Activated naive CD4-positive, alpha-beta T cell treated with anti-CD3 and anti-CD28 coated beads, Interleukin-2, amount 50 U/mL, for 24 hours (primary cell): ENCODE measurements around the gene COMMD8.
"Not testable (repeated sequence)": the region's sequence is repeated elsewhere in the genome, so short reads cannot be mapped to it uniquely, and the experiment has no call there.

Experiments
- H3K27ac Mint-ChIP-seq: one replicate; pipeline ENCODE4 v1.8.0; 2021; ENCODE audit warnings: mild to moderate bottlenecking, mixed read lengths
- H3K27me3 Mint-ChIP-seq: one replicate; pipeline ENCODE4 v1.8.0; 2021; ENCODE audit warnings: mixed read lengths
- H3K36me3 Mint-ChIP-seq: one replicate; pipeline ENCODE4 v1.8.0; 2021; ENCODE audit warnings: mixed read lengths
- H3K4me1 Mint-ChIP-seq: one replicate; pipeline ENCODE4 v1.8.0; 2021; ENCODE audit warnings: mixed read lengths
- H3K4me3 Mint-ChIP-seq: one replicate; pipeline ENCODE4 v1.8.0; 2021; ENCODE audit warnings: mild to moderate bottlenecking, mixed read lengths
- H3K9me3 Mint-ChIP-seq: one replicate; pipeline ENCODE4 v1.8.0; 2021; ENCODE audit warnings: mixed read lengths

COMMD8 gene

DNA sequence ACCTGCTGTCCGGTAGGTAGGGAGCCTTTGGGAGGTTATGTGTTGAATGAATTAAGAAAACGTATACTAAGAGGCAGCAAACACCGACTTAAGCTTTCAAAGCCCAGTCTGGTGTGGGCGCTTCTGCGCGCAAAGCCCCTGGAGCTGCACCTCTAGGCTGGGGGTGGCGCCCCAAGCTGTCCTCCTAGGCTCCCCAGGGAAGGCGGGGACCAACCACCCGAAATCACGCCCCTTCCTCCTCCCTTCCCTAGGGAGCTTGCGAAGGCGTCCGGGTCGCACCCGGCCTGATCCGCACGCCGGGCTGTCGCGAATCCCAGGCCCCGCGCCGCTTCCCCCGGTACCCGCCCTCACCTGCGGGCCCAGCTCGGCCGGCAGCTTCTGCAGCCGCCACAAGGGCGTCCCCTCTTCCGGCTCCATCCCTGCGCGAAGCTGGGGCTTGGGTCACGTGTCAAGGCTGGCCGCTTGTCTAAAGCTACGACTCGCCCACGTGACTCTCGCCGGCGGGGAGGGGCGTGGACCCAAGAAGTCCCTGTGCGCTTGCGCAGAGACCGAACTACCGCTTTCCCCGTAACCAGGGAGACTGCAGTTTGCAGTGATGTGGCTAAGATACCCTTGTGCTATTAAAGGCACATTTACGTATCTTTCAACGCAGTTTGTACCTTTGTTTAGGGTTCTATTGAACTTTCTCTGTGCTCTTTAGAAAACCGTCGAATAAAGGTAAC lies at the start of gene COMMD8:
Gene COMMD8, minus strand, starts transcription at position 468 of the 722 bp plus-strand sequence. Its CDS starts 51 bp downstream, at position 417.
- no peaks in the 10 kb centered on the region for H3K9me3 Mint-ChIP-seq
- H3K4me3 Mint-ChIP-seq: peak within 1 kb of the TSS; percentile 90
- peaks cover 7% of the 10 kb centered on the region for H3K36me3 Mint-ChIP-seq
- no peaks in the 10 kb centered on the region for H3K27me3 Mint-ChIP-seq
- peaks cover 44% of the 10 kb centered on the region for H3K4me1 Mint-ChIP-seq
- H3K27ac Mint-ChIP-seq: peak within 1 kb of the TSS; percentile 75

DNA sequence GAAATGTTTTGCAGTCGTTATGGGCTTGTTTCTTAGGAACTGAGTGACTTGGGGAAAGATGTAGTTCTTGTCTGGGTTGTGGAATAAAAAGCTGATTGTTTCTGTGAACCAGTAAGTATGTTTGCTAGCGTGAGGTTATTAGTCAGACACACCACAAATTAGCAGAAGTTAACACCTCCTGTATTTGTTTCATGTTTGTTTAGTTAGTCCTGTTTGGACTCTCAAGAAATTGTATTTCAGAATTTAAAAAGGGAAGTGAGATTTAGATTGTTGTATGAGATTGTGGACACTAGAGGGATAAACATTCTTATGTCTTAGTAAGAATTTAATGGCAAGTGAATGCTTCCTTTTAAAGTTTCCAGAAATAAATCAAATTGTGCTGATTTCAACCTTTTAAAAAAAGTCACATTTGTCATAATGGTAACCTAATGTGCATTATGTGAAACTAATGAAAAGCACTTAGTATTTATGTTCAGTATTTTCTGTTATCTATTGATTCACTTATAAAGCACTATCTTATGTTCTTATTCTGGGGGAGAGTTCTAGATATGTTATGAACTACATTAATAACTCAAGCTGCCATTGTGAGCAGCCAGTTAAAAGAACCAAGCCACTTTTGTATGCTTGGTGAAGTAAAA lies 47.1 kb upstream of the COMMD8 start:
- H3K27ac Mint-ChIP-seq: no peak overlapping the region

DNA sequence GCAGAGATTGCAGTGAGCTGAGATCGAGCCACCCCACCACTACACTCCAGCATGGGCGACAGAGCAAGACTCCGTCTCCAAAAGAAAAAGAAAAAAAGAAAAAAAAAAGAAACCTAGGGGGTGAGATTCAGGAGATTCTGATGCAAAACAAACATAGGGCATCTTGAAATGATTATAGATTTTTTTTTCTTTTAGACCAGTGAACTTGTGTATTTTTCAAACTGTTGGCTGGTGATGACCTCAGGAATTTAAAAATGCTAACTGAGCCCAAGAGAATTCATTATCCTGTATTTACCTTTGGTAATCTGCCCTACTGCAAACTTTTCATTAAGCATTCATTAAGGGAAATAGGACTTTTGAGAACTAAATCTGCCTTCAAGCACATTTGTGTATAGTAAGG lies 42.2 kb upstream of the COMMD8 start:
- Mint-ChIP-seq H3K27ac (no peak overlapping the region), H3K27me3 (no peaks in the 10 kb centered on the region), H3K9me3 (no peaks in the 10 kb centered on the region), H3K4me1 (no peaks in the 10 kb centered on the region), H3K36me3 (no peaks in the 10 kb centered on the region), H3K4me3 (no peak overlapping the region)

More for the DNA sequence above, 47.1 kb upstream of the COMMD8 start:
- H3K27me3 Mint-ChIP-seq: no peaks in the 10 kb centered on the region
- no peaks in the 10 kb centered on the region for H3K4me1 Mint-ChIP-seq
- H3K36me3 Mint-ChIP-seq: peaks cover 4% of the 10 kb centered on the region
- H3K9me3 Mint-ChIP-seq: no peaks in the 10 kb centered on the region
- H3K4me3 Mint-ChIP-seq: no peak overlapping the region

DNA sequence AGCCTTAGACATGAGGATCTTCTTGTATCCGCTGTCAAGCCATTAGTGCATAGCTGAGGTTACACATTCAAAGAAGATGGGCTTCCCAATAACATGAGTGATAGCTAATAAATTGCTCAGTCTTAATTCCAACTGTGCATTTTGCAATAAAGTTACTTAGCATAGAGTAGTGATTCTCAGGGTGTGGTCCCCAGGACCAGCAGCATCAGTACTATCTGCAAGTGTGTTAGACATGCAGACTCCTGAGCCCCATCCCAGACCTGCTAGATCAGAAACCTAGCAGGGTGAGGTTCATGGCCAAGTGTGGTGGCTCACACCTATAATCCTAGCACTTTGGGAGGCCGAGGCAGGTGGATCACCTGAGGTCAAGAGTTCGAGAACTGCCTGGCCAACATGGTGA lies 41.6 kb upstream of the COMMD8 start:
- Mint-ChIP-seq H3K36me3 (no peaks in the 10 kb centered on the region), H3K9me3 (no peaks in the 10 kb centered on the region), H3K4me3 (no peak overlapping the region), H3K4me1 (no peaks in the 10 kb centered on the region), H3K27ac (no peak overlapping the region), H3K27me3 (no peaks in the 10 kb centered on the region)

DNA sequence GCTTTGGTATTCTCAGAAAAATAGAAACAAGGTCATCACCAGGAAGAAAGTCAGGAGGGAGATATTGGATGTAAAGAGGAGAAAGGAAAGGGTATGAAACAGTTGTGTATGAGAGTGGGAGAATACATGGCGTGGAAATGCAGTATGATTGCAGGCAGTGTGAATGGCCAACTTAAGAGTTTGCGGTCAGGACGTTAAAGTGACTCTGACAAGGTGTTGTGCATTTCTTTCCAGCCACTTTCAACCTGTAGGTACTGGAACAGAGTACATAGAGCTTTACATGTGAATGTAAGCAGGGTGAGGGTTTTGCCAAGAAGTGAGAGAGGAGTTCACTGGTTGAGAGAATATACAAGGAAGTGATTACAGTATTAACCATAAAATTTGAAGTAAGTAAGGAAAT lies 37.3 kb upstream of the COMMD8 start:
- no peaks in the 10 kb centered on the region for H3K36me3 Mint-ChIP-seq
- no peaks in the 10 kb centered on the region for H3K9me3 Mint-ChIP-seq
- H3K27me3 Mint-ChIP-seq: no peaks in the 10 kb centered on the region
- no peak overlapping the region for H3K27ac Mint-ChIP-seq
- H3K4me1 Mint-ChIP-seq: no peaks in the 10 kb centered on the region
- H3K4me3 Mint-ChIP-seq: no peak overlapping the region

DNA sequence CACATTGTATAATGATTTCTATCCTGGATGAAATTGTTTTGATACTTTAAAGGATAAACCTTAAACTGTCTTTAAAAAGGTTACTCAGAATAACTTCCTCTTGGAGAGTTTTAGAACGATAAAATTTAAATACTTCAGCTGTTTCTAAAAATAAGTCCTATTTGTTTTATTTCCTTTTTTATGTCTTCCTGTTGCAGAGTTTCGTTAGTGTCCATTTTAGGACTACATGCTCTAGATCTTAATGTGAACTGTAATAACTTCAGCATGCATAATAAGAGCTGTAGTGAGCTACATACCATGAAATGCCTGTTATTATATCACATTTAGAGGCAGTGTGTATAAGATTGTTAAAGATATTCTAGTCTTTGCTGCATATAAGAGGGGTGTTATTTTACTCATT lies 36.2 kb upstream of the COMMD8 start:
- H3K4me1 Mint-ChIP-seq: no peaks in the 10 kb centered on the region
- no peak overlapping the region for H3K4me3 Mint-ChIP-seq
- no peaks in the 10 kb centered on the region for H3K9me3 Mint-ChIP-seq
- no peak overlapping the region for H3K27ac Mint-ChIP-seq
- no peaks in the 10 kb centered on the region for H3K27me3 Mint-ChIP-seq
- H3K36me3 Mint-ChIP-seq: no peaks in the 10 kb centered on the region

DNA sequence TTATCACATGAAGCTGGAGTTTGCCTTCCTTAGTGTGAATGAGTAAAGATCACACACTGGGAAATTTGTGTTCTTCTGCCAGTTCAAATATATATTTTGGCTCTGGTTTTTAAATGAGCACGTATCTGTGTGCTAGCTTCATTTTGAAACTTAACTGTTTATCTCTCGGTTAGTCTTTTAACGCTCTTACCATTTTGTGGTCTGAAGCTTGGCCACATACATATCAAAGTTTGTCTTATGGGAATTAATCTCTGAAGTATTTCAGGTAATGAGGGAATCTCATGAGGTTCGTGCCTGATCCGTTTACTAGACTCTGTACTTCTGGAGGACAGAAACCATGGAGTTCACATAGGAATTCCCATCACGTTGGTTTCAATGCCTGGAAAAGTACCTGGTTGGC lies 35.4 kb upstream of the COMMD8 start:
- no peak overlapping the region for H3K4me3 Mint-ChIP-seq

DNA sequence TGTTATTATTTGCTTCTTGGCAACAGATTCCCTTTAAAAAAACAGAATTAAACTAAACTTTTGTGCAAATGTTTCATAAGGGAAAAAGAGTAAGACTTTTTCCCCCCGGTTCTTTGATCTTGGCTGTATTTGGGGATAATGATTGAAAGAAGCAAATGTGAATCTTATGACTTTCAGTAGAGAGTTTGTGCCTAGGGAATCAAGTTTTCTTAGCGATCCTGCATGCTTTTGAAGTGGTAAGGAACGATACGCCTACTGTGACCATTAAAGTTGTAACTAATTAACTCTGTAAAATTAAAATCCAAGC lies 30.6 kb upstream of the COMMD8 start:
- H3K36me3 Mint-ChIP-seq: no peaks in the 10 kb centered on the region
- H3K4me1 Mint-ChIP-seq: peaks cover 7% of the 10 kb centered on the region
- H3K27ac Mint-ChIP-seq: no peak overlapping the region
- no peaks in the 10 kb centered on the region for H3K27me3 Mint-ChIP-seq
- H3K9me3 Mint-ChIP-seq: no peaks in the 10 kb centered on the region
- H3K4me3 Mint-ChIP-seq: no peak overlapping the region

More for the DNA sequence above, 35.4 kb upstream of the COMMD8 start:
- Mint-ChIP-seq H3K4me1 (peaks cover 3% of the 10 kb centered on the region), H3K27me3 (no peaks in the 10 kb centered on the region), H3K9me3 (no peaks in the 10 kb centered on the region), H3K27ac (no peak overlapping the region), H3K36me3 (no peaks in the 10 kb centered on the region)

DNA sequence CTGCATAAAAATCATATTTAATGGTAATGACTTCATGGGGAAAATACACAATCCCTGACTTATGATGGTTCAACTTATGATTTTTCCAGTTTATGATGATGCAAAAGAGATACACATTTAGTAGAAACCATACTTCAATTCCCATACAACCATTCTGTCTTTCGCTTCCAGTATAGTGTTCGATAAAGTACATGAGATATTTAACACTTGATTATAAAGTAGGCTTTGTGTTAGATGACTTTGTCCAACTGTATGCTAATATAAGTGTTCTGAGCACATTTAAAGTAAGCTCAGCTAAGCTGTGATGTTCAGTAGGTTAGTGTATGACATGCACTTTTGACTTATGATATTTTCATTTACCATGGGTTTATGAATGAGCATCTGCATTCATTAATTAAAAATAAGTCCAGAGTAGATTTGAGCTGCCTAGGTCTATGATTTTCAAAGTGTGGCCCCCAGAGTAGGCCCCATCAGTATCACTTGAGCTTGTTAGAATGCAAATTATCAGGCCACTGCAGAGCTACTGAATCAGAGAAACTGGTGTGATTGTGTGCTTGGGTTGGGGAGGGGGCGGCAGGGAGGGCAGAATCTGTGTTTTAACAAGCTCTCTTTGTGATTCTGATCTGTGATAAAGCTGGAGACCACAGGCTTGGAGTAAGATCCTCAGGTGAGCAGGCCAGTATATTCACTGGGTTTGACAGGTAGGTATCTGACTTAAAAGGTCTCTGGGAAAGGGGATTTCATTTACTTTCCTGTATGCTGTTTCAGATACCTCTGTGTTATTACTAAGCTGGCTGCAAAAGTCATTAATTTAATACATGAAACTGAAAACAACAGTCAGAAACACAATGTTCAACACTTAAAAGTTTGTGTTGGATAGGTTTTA lies 30.0 kb upstream of the COMMD8 start:
- Mint-ChIP-seq H3K36me3 (no peaks in the 10 kb centered on the region), H3K27ac (no peak overlapping the region), H3K4me1 (peaks cover 7% of the 10 kb centered on the region), H3K9me3 (no peaks in the 10 kb centered on the region), H3K27me3 (no peaks in the 10 kb centered on the region), H3K4me3 (no peak overlapping the region)

DNA sequence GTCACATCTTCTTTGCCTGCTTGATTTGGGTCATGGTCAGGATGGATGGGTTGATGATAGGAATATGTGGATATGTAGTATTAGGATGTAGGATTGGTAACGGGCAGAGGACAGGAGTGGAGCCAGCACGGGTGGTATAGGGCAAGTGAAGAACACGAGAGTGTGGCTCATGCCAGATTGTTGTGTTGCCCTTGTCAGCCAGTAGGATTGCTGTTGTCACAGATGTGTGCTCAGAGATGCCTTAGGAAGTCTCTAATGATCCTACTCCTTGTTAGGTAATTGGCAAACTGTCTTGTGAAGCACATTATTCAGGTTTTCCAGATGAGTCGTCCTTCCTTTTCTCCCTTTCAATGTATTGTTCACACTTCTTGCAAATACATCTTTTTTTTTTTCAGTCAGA lies 27.0 kb upstream of the COMMD8 start:
- Mint-ChIP-seq H3K4me1 (peaks cover 16% of the 10 kb centered on the region), H3K27me3 (no peaks in the 10 kb centered on the region), H3K4me3 (no peak overlapping the region), H3K27ac (peak overlapping the region; percentile 76), H3K9me3 (no peaks in the 10 kb centered on the region), H3K36me3 (no peaks in the 10 kb centered on the region)

DNA sequence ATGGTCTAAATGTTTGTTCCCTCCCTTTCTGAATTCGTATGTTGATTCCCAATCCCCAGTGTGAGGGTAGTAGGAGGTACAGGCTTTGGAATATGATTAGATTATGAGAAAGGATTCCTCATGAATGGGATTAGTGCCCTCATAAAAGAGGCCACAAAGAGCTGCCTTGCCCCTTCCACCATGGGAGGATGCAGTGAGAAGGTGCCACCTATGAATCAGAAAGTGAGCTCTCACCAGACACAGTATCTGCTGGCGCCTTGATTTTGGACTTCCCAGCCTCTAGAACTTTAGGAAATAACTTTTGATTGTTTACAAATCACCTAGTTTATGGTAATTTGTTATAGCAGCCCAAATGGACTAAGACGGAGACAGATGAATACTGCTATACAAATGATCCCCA lies 25.2 kb upstream of the COMMD8 start:
- Mint-ChIP-seq H3K36me3 (no peaks in the 10 kb centered on the region), H3K4me1 (peaks cover 28% of the 10 kb centered on the region), H3K27me3 (no peaks in the 10 kb centered on the region), H3K27ac (no peak overlapping the region), H3K9me3 (no peaks in the 10 kb centered on the region), H3K4me3 (no peak overlapping the region)

DNA sequence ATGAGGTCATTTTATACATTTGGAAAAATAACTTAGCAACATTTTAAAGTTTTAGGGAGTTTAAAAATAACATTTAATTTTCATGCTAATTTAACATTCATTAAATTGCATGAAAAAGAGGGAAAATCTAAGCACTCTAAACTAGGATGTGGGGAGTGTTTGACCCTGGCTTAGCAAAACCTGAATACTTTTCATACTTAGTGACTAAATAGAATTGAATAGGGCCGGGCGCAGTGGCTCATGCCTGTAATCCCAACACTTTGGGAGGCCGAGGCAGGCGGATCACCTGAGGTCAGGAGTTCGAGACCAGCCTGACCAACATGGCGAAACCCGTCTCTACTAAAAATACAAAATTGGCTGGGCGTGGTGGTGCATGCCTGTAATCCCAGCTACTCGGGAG lies 23.2 kb upstream of the COMMD8 start:
- not testable (repeated sequence) for H3K27me3 Mint-ChIP-seq, H3K9me3 Mint-ChIP-seq, H3K36me3 Mint-ChIP-seq, H3K27ac Mint-ChIP-seq, H3K4me3 Mint-ChIP-seq
- peaks cover 33% of the 10 kb centered on the region for H3K4me1 Mint-ChIP-seq

DNA sequence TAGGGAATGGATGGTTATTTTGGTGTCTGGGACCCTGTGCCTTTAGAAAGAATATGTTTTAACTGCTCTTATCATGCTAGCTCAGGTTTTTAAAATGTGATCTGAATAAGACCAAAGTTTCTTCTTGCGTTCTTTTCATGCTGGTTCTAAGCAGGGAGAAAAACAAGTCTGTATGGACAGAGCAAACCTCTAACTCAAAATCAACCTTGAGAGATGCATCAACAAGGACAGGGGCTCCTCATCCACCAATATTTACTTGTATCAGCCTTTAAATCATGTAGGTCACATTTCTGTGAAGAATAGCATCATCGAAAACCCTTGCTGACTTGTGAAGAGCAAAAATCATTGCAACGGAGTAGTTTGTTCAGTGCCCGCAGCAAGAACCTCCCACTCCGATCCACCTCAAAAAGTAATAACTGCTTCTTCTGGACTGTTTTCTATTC lies 22.8 kb upstream of the COMMD8 start:
- H3K4me1 Mint-ChIP-seq: peaks cover 32% of the 10 kb centered on the region
- no peaks in the 10 kb centered on the region for H3K27me3 Mint-ChIP-seq
- no peak overlapping the region for H3K27ac Mint-ChIP-seq
- H3K36me3 Mint-ChIP-seq: no peaks in the 10 kb centered on the region
- H3K4me3 Mint-ChIP-seq: peak overlapping the region; percentile 91
- H3K9me3 Mint-ChIP-seq: no peaks in the 10 kb centered on the region

DNA sequence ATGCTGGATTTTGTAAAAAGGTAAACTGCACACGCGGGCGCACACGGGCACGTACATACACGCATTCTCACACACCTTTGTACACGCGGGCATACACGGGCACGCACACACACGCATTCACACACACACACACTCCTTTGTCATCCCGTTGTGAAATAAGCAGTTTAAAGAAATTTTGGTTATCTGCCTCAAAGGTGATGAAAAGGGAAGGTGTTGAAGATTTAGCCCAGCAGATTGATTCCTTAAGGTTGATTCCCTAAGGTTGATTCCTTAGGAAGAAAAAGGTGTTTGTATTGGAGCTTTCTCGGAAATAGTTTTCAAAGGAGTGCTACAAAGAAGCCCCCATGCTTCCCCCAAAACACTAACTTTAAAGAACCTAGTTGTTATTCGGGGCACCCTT lies 22.3 kb upstream of the COMMD8 start:
- Mint-ChIP-seq H3K4me1 (peaks cover 29% of the 10 kb centered on the region), H3K27me3 (no peaks in the 10 kb centered on the region), H3K4me3 (peak overlapping the region; percentile 91), H3K9me3 (no peaks in the 10 kb centered on the region), H3K27ac (peak overlapping the region; percentile 10), H3K36me3 (no peaks in the 10 kb centered on the region)

DNA sequence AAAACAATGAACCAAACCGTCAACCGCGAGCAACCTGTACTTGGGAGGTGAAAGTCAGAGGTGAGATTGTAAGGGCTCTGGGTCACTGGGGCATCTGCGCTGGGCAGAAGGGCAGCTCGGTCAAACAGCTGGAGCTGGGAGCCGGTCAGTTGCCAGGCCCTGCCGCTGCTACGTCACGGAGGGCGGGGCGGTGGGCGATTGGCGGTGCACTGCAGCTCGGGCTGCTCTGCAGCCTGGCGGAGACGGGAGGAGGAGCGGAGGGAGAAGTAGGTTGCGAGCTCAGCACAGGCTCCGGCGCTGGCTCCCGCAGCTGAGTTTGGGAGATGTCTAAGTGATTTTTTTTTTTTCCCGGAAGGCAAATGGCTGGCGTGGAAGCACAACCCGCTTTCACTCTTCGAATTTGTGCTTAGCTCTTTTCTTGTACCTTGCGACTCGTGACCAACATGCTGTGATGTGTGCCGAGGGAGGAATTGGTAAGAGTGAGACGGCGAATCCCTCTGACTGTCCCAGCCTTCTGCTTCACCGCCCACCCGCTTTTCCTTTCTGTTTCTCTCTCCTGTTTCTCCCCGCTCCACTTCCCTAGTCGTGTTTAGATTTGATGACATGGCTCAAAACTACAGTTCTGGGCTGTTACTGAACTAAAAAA lies 21.7 kb upstream of the COMMD8 start, which contains the start of gene ATP10D:
Gene ATP10D, plus strand, starts transcription at position 229 of the 646 bp plus-strand sequence. CDS start 27,266 bp downstream, outside the sequence.
- H3K27ac Mint-ChIP-seq: peak within 1 kb of the TSS; percentile 87
- peaks cover 29% of the 10 kb centered on the region for H3K4me1 Mint-ChIP-seq
- H3K9me3 Mint-ChIP-seq: no peaks in the 10 kb centered on the region
- no peaks in the 10 kb centered on the region for H3K36me3 Mint-ChIP-seq
- H3K27me3 Mint-ChIP-seq: no peaks in the 10 kb centered on the region
- peak within 1 kb of the TSS; percentile 91 for H3K4me3 Mint-ChIP-seq
